Stimulated activated naive CD8-positive, alpha-beta T cell treated with anti-CD3 and anti-CD28 coated beads, Interleukin-15, Interleukin-2, amounts not matched to agents 100 ng/mL and 50 ng/mL, for 24 hours (primary cell): ENCODE measurements around the gene CREB3L1.

Experiments used
- H3K27ac Mint-ChIP-seq: one replicate; pipeline ENCODE4 v1.8.0; 2021; ENCODE audit warnings: mild to moderate bottlenecking, mixed read lengths
- H3K27me3 Mint-ChIP-seq: one replicate; pipeline ENCODE4 v1.8.0; 2021; ENCODE audit warnings: mixed read lengths
- H3K36me3 Mint-ChIP-seq: one replicate; pipeline ENCODE4 v1.8.0; 2021; ENCODE audit warnings: low read depth, mixed read lengths
- H3K4me1 Mint-ChIP-seq: one replicate; pipeline ENCODE4 v1.8.0; 2021; ENCODE audit warnings: low read depth, mixed read lengths
- H3K4me3 Mint-ChIP-seq: one replicate; pipeline ENCODE4 v1.8.0; 2021; ENCODE audit warnings: mild to moderate bottlenecking, mixed read lengths
- H3K9me3 Mint-ChIP-seq: one replicate; pipeline ENCODE4 v1.8.0; 2021; ENCODE audit warnings: mixed read lengths

Gene CREB3L1

DNA sequence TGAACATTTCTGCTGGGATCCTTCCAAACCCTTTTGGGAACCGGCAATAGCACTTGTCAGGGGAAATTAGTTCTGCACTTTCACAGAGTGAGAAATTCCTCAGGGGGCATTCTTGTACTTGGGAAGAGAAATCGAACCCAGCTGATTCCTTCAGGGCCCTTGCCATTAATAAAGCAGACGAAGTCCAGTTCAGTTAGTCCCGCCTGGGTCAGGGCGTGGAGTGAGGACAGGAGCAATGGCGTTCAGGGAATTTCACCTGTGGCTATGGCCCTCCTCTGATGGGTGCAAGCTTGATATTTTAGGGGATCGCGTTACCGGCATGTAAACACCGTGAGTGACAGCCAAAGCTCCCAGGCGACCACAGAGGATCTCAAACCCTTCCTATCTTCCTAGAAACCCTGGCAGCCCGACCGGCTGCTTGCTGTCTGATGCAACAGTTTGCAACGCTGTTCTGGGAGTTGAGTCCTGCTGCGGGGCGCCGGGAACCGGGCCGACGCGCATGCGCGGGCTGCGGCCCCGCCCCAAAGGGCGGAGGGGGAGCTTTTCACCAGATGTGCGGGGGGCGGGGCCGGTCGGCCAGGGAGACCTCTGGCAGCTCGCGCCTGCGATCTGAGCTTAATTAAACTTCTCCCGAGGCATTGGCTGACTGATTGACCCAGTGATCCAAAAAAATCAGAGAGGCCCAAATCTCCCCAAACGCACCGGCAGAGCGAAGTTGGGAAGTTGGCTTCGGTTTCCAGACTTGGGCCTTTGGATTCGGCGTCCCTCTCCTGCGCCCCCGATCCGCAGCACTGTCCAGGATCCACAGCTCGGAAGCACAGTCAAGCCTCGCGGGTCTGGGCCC is 34.3 kb upstream of the CREB3L1 start:
- H3K36me3 Mint-ChIP-seq: peaks cover 10% of the 10 kb centered on the region
- peaks cover 24% of the 10 kb centered on the region for H3K27me3 Mint-ChIP-seq
- H3K4me3 Mint-ChIP-seq: peak overlapping the region; percentile 88
- peaks cover 42% of the 10 kb centered on the region for H3K4me1 Mint-ChIP-seq
- peak overlapping the region; percentile 94 for H3K27ac Mint-ChIP-seq
- H3K9me3 Mint-ChIP-seq: no peaks in the 10 kb centered on the region

DNA sequence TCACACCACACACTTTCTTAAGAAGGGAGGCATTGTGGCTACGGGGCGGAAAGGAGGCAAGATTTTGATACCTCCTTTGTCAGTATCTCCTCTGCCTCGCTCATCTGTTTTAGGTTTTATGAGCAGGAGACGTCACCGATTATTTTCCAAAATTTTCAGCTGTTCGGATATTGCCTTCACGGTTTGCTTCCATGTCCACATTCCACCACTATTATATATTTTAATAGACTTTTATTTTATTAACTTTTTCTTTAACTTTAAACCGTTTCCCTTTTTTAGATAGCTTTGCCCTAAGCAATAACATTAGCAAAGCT is 33.7 kb upstream of the CREB3L1 start:
- H3K27ac Mint-ChIP-seq: peak overlapping the region; percentile 94
- no peaks in the 10 kb centered on the region for H3K9me3 Mint-ChIP-seq

DNA sequence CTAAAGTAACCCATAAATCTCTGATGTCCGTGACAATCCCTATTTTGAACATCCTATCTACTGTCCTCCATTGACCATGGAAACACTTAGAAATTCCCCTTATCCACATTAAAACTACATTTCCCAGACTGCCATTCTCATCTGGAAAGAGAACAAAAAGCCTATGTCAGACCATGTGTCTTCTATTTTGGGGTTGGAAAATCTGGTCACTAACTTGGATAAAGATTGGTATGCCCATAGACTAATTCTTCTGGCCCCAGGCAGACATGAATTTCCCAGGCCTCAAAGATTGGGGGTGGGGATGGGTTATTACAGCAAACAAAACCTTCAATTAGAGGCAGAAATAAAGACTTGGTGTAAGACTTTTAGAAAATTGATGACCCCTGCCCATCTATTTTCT is 30.9 kb upstream of the CREB3L1 start:
- peaks cover 5% of the 10 kb centered on the region for H3K36me3 Mint-ChIP-seq
- H3K4me3 Mint-ChIP-seq: no peak overlapping the region
- no peak overlapping the region for H3K27ac Mint-ChIP-seq
- H3K9me3 Mint-ChIP-seq: no peaks in the 10 kb centered on the region
- H3K27me3 Mint-ChIP-seq: peaks cover 13% of the 10 kb centered on the region
- peaks cover 32% of the 10 kb centered on the region for H3K4me1 Mint-ChIP-seq

More for the DNA sequence above, 33.7 kb upstream of the CREB3L1 start:
- H3K4me3 Mint-ChIP-seq: peak overlapping the region; percentile 88
- peaks cover 41% of the 10 kb centered on the region for H3K4me1 Mint-ChIP-seq
- peaks cover 10% of the 10 kb centered on the region for H3K36me3 Mint-ChIP-seq
- peaks cover 24% of the 10 kb centered on the region for H3K27me3 Mint-ChIP-seq

DNA sequence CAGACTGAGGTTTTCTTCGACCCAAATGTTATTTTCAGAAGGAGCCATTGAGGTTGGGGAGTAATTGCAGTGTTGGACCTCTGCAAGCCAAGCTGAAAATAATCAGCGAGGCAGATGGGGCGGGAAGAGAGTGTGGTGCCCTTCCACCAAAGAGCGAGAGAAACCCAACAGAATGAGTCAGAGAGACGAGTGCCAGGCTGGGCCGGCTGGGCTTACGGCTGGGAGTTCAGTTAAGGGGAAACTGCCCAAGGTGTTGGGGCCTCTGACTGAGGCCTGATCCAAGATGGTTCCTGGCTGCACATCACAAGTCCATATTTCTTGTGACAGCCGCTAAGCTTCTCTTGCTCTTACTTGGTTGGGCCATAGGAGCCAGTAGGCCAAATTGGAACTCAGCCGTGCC is 30.4 kb upstream of the CREB3L1 start:
- Mint-ChIP-seq H3K4me3 (no peak overlapping the region), H3K27ac (no peak overlapping the region), H3K9me3 (no peaks in the 10 kb centered on the region), H3K4me1 (peaks cover 29% of the 10 kb centered on the region), H3K27me3 (peaks cover 10% of the 10 kb centered on the region), H3K36me3 (peaks cover 1% of the 10 kb centered on the region)

DNA sequence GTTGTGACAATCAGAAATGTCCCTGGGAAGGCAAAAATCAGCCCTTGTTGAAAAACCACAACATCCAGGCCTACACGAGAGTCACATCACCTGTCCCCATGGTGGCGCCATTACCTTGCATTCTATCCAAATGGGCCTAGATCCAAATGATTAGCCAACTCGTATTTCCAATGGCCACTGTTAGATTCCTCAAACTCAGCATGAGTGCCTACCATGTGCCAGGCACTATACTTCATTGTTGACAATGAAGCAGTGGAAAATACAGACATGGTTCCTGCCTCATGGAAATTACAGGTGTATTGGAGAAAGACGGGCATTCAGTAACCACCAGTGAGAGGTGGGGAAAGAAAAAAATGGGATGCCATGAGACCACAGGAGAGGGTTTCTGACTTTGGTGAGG is 29.8 kb upstream of the CREB3L1 start:
- peaks cover 23% of the 10 kb centered on the region for H3K4me1 Mint-ChIP-seq
- peaks cover 9% of the 10 kb centered on the region for H3K27me3 Mint-ChIP-seq
- no peak overlapping the region for H3K4me3 Mint-ChIP-seq
- no peaks in the 10 kb centered on the region for H3K9me3 Mint-ChIP-seq
- no peaks in the 10 kb centered on the region for H3K36me3 Mint-ChIP-seq
- H3K27ac Mint-ChIP-seq: no peak overlapping the region

DNA sequence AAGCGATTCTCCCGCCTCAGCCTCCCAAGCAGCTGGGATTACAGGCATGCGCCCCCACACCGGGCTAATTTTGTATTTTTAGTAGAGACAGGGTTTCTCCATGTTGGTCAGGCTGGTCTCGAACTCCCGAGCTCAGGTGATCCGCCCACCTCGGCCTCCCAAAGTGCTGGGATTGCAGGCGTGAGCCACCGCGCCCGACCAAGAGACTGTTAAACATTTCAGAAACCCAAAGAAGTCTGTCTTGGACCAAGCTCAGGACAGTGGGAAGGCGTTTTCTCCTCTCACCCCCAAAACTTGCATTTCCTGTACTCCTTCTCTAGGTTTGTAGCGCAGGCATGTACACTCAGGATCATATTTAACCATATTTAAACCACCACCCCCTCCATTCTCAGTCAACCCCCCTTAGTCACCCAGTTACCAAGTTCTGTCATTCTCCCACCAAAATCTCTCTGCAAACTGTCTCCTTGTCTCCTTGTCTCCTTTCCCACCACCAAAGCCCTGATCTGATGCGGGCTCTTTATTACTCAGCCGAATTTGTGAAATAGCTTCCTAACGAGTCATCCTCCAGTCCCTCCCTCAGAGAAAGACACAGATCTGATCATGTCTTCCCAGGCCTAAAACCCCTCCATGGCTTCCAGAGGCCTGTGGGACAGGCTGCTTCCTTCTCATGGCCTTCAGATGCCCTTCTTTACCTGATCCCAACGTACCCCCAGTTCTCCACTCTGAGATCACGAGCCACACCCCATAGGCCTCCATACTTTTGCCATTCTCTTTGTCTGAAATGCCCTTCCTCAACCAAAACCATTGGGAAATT is 29.0 kb upstream of the CREB3L1 start:
- H3K27me3 Mint-ChIP-seq: peaks cover 9% of the 10 kb centered on the region
- H3K27ac Mint-ChIP-seq: peak overlapping the region; percentile 0
- H3K4me3 Mint-ChIP-seq: no peak overlapping the region
- H3K4me1 Mint-ChIP-seq: peaks cover 15% of the 10 kb centered on the region
- H3K36me3 Mint-ChIP-seq: no peaks in the 10 kb centered on the region
- H3K9me3 Mint-ChIP-seq: no peaks in the 10 kb centered on the region

DNA sequence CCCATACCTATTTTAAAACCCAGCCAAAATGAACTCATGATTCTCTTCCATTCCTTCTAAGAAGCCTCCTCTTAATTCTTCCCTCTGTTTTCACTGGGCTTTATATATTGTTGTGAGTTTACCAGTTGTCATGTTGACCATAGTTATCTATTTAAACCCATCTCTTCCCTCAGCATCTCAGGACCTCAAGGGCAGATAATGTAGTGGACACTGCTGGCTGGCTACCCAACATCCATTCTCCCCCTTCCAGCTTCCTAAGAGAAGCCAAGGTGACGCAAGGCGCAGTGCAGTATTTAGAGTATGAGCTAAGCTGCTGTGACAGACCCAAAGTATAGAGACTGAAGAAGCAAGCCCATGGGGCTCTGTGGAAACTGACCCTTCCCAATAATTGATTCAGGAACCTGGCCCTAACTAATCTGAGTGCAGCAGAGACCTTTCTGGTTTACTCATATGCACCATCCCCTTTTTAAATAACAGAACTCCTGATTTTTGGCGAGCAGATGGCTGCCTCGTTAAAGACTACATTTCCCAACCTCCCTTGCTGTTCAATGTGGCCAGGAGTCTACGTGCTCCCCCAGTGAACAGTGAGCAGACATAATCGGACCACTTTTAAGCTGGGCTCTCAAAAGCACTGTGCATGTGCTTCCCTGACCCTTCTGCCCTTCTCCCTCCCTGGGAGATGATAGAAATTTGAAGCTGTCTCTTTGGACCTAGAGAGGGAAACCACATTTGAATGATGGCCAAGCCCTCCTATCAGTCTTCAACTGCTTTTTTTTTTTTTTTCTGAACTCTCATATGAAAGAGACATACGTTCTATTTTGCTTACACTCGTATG is 28.1 kb upstream of the CREB3L1 start:
- Mint-ChIP-seq H3K27me3 (peaks cover 7% of the 10 kb centered on the region), H3K36me3 (no peaks in the 10 kb centered on the region), H3K4me1 (peaks cover 12% of the 10 kb centered on the region), H3K4me3 (no peak overlapping the region), H3K27ac (no peak overlapping the region), H3K9me3 (no peaks in the 10 kb centered on the region)

DNA sequence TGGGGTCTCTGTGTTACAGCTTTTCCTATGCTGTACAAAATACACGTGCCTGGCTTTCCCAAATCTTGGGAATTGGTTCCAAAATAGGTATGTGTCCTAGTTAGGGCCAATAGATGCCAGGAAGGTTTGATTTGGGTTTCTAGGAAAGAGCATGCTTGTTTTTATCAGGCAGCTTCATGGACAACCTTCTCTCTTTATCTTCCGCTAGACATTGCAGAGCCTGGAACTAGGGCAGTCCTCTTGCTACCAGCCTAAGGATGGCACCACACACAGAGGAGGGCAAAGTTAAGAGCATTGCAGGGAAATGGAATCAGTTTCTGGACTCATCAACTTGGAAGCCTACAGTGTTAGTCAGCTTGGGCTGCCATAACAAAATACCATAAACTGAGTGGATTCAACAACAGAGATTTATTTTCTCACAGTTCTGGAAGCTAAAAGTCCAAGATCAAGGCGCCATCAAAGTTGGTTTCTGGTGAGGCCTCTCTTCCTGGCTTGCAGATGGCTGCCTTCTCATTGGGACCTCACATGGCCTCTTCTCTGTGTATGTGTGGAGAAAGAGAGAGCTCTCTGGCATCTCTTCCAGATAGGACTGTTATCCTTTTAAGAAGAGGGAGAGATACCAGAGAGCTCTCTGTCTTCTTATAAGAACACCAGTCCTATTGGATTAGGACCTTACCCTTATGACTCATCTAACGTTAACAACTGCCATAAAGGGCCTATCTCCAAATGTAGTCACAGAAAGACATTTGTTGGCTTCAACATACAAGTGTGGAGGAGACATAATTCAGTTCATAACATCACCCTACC is 27.3 kb upstream of the CREB3L1 start:
- no peaks in the 10 kb centered on the region for H3K36me3 Mint-ChIP-seq
- no peak overlapping the region for H3K27ac Mint-ChIP-seq
- no peak overlapping the region for H3K4me3 Mint-ChIP-seq
- H3K4me1 Mint-ChIP-seq: peaks cover 12% of the 10 kb centered on the region
- no peaks in the 10 kb centered on the region for H3K9me3 Mint-ChIP-seq
- H3K27me3 Mint-ChIP-seq: peaks cover 3% of the 10 kb centered on the region

DNA sequence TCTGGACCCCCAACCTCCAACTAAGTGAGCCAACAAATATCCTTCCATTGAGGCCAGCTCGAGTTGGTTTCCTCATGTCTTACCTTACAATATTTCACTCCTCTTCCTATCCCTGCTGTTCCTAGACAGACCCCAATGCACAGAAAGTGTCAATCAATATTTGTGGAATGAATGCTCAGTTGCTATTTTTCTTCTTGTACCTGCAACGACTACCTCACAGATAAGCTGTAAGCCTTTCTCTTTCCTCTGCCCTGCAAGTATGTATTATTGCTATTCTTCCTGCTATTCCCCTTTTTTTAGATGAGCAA is 26.8 kb upstream of the CREB3L1 start:
- no peaks in the 10 kb centered on the region for H3K36me3 Mint-ChIP-seq
- H3K27ac Mint-ChIP-seq: no peak overlapping the region
- peaks cover 12% of the 10 kb centered on the region for H3K4me1 Mint-ChIP-seq
- no peaks in the 10 kb centered on the region for H3K27me3 Mint-ChIP-seq
- H3K9me3 Mint-ChIP-seq: no peaks in the 10 kb centered on the region
- no peak overlapping the region for H3K4me3 Mint-ChIP-seq

DNA sequence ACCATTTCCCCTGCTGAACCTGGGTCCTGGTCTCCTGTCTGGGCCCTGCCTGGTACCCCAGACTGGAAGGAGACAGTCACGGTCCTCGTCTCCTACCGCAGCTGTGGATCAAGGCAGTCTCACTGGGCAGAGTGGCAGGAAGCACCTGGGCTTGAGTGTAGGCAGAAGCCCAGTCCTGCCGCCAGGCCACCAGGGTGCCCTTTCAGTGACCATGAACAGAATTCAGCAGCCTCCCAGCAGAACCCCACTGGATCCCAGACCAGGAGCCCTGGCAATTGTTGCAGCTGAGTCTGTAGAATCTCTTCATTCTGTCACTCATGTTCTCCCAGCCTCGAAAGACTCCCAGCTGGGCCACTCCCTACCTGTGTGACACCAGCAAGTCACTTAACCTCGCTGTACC is 25.5 kb upstream of the CREB3L1 start:
- H3K4me1 Mint-ChIP-seq: peaks cover 12% of the 10 kb centered on the region
- no peaks in the 10 kb centered on the region for H3K9me3 Mint-ChIP-seq
- no peaks in the 10 kb centered on the region for H3K36me3 Mint-ChIP-seq
- no peak overlapping the region for H3K4me3 Mint-ChIP-seq
- no peak overlapping the region for H3K27ac Mint-ChIP-seq
- H3K27me3 Mint-ChIP-seq: no peaks in the 10 kb centered on the region

DNA sequence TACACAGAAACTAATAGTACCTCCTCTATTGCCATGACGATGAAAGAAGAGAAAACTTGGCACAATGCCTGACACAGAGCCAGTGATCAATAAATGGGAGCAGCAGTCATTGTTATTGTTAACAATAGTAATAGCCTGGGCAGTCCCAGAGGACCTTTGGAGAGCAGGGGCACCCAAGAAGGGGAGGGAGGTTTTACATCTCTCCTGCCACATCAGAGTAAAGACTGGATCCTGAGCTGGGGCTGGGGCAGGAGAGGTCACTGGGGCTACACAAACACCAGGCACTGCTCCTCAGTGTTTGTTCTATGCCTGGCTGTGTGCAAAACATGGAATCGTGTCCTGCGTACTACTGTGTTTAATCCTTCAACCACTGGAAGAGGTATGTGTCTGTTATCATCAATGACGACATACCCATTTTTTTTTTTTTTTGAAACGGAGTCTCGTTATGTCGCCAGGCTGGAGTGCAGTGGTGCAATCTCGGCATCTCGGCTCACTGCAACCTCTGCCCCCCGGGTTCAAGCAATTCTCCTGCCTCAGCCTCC is 25.0 kb upstream of the CREB3L1 start:
- Mint-ChIP-seq H3K4me1 (peaks cover 12% of the 10 kb centered on the region), H3K36me3 (no peaks in the 10 kb centered on the region), H3K27me3 (no peaks in the 10 kb centered on the region), H3K27ac (no peak overlapping the region), H3K9me3 (no peaks in the 10 kb centered on the region), H3K4me3 (no peak overlapping the region)

DNA sequence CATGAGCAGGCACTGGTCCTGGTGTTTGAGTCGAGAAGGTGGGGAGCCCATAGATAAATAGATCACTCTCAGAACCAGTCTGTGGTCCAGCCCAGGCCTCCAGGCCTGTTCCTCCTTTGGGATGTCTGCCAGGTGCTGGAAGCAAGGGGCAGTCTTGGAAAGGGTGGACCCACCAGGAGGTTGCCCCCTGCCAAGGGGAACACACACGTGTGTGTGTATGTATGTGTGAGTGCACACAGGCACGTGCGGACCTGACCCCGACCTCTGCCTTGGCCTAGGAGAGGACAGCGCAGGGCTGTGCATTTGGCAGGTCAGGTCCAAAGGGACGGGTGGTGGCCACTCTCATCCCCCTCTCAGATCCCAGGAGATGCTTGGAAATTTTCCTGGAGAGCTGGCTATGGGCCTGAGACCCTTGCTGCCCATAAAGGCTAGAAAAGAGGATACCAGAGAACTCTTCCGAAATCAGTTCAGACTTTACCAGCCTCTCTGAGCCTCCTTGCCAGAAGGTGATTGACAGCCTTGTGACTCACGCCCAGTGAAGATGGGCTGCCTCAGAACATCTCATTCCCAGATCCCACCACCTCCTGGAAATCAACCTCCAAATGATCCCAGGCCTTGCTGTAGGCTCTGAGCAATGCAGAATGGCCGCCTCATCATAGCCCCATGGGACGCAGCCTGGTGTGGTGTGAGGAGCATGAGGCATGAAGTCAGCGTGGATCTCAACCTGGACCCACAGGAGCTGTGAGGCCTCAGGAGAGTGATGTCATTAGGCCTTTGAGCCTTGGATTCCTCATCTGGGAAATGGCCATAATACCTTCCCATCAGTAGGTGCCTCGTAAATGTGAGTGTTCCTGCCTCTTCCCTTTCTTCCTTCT is 24.0 kb upstream of the CREB3L1 start:
- Mint-ChIP-seq H3K27me3 (no peaks in the 10 kb centered on the region), H3K36me3 (no peaks in the 10 kb centered on the region), H3K4me1 (peaks cover 7% of the 10 kb centered on the region), H3K4me3 (no peak overlapping the region), H3K9me3 (no peaks in the 10 kb centered on the region), H3K27ac (no peak overlapping the region)

DNA sequence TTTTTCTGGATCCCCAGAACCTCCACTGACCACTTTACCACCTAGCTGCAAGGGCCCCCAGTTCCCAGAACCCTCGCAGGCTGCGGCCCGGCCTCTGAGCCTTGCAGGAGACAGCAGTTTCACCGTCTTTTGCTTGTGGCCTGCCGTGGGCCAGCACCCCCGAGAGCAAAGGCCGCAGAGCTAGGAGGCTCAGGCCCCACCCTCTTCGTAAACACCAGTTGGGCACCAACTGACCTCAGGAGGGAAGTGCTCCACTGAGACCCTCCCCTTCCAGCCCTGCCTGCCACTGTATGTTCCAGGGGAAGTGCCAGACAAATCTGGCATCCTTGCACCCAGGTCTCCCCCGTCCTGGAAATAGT is 23.4 kb upstream of the CREB3L1 start:
- peaks cover 1% of the 10 kb centered on the region for H3K4me1 Mint-ChIP-seq
- H3K36me3 Mint-ChIP-seq: no peaks in the 10 kb centered on the region

More for the DNA sequence above, 23.4 kb upstream of the CREB3L1 start:
- Mint-ChIP-seq H3K4me3 (no peak overlapping the region), H3K9me3 (no peaks in the 10 kb centered on the region), H3K27ac (no peak overlapping the region), H3K27me3 (no peaks in the 10 kb centered on the region)
